NCI-H2107 treated with DMSO at 0.1 percent for 48 hours (cell line): ENCODE data around the gene SGCE.

Source experiments
- DNase-seq: peaks from one replicate; lab custom pipeline; 2025; ENCODE audit not compliant: unreplicated experiment; lab: John Stamatoyannopoulos, UW

SGCE gene

DNA sequence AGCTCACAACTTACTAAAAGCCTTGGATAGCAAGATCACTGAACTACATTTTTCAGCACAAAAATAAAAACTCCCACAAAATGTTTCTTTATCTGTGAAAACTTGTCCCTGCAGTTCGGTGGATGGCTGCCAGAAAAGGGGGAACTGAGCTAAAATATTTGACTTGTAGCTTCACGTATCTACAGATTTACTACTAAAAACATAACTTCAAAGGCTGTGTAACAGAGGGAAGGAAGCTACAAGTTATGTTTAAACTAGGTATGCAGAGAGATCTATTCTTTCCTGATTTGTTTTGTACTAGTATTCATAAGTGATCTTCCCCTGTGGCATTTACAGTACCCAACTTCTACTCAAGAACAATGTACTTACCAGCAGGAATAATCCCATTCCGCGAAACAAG, 25.1 kb downstream of the SGCE start:
- no peak for DNase-seq

DNA sequence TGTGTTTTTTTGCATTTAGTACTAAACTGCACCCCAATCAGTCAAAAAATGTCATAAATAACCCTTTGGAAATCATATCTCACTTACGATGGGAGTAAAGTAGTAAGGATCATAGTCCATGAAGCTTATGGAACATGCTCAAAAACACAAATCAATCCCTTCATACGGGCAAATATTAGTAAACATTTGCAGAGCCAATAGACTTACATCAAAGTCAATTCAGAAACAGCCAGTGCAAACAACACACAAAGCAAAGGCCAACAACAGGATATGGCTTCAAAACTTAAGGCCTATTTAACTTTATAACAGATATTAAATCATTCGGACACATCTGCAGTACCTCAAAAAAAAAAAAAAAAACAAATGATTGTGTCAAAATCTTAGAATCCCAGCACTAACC, 32.1 kb downstream of the SGCE start:
- DNase-seq: no peak

DNA sequence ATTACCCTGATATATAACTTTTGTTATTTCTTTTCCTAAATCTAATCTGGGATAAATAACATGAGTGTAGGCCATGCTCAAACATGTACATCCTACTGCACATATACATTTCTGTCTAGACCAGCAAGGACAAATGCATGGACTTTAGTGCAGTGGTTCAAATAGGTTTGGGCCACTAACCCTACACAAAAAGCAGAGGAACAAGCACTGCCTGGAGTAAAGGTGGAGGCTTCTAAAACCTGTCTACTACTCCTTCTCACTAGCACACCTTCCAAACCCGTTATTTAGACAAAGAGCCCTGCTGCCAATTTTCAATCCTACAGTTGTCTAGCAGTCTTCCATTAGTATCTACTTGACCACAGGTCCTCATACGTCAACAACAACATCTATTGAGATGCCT, 34.8 kb downstream of the SGCE start:
- no peak for DNase-seq

DNA sequence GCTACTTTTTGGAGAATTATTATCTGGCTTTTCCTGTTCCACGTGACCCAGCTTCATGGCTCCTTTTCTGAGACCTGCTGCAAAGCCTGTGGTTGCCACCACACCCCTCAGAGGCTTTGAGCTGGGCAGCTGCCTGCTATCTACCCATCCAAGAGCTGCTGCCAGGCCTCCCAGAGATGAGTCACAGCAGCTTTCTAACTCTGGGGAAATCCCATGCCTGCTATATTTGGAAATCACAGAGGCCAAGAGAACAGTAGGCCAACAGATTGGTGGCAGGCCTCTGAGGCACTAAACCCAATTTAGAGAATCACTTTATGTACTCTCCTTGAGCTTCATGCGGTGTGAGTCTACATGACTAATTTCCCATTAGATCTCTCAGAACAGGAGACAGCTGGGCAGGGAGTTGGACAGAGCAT, 35.2 kb downstream of the SGCE start:
- DNase-seq: peak; percentile 37

DNA sequence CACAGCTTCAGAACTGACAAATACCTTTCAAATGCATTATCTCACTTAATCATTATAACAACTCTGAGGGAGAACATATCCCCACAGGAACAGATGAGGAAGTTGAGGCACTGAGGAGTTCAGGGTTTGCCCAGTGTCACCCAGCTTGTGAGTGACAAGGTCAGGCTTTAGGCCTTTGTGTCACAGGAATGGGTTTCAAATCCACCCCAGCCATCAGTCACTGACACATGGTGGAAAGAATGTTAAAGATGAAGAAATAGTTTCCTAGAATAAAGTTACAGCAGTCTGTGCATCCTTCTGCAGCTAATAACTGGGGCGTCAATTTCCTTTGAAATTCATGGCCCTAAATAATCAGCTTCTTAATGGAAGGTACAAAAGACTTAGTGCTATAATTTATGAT, 37.8 kb downstream of the SGCE start:
- DNase-seq: no peak

DNA sequence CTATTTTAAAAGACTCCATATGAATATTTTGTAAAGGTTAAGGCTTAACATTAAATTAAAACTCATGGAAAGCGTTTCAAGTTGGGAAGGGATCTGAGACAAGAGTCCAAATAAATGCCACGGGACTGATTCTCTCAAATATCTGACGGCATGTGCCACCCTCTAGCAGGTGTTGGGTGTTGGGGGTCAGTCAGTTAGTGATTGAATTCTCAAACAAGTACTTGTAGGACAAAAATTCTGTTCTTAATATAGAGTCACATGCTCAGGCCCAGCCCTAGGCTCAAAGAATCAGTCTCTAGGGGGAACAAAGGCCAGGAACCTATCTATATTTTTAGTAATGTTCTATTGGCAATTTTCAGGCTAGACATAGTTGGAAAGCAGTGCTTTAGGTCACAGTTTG, 39.1 kb downstream of the SGCE start:
- no peak for DNase-seq

DNA sequence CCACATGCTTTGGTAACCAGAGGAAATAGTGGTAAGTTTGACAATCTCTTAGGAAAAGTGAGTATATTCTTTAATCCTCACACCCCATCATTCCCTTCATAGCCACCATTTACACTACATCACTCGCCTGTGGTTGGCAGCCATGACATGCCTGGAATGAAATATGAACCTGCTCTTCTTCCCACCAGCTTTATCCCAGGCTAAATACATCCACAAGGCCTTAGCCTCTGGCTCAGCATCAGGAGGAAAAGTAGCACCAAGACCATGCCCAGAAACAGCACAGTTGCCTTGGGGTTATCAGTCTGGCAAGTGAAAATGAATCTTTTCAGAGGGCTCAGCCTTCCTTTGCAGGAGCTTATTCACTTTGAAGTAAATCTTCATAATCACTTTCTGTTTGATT, 40.3 kb downstream of the SGCE start:
- DNase-seq: no peak

DNA sequence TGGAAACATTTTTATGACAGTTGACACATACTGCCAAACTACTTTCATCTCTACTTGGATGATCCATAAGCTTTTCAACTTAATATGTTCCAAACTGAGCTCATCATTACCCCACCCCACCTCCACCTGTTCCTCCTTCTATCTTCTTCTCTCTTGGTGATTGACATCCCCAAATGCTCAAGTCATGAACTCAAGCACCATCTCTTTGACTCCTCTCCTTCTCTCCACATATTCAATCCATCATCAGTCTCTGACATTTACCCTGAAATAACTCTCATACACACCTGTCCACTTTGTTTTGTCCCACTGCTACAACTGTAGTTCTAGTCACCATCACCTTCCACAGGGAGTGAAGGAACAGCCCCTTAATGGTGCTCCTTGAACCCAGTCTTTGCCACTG, 43.3 kb downstream of the SGCE start:
- DNase-seq: no peak

DNA sequence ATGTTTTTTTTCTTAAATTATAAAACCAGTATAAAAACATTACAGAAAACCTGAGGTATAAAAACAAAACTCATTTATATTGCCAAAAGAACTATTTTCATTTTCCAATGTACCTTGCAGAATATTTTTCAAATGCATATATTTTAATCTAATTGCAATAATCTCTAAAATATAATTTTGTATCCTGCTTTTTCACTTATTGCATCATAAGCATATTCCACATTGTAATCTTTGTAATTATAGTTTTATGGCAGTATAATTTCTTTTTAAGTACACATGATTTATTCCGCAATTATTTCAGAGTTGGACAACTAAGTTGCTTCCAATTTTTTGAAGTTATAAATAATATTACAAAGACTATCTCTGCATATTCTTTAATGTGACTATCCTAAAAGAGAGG, 43.7 kb downstream of the SGCE start:
- DNase-seq: no peak

DNA sequence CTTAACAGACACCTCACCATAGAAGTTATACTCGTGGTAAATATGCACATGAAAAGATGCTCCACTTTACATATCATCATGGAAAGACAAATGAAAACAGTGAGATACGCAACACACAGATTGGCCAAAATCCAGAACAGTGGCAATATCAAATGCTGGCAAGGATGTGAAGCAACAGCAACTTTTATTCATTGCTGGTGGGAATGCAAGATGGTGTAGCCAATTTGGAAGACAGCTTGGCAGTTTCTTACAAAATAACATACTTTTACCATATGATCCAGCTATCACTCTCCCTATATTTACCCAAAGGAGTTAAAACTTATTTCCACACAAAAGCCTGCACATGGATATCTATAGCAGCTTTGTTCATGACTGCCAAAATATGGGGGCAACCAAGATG, 46.4 kb downstream of the SGCE start:
- no peak for DNase-seq

DNA sequence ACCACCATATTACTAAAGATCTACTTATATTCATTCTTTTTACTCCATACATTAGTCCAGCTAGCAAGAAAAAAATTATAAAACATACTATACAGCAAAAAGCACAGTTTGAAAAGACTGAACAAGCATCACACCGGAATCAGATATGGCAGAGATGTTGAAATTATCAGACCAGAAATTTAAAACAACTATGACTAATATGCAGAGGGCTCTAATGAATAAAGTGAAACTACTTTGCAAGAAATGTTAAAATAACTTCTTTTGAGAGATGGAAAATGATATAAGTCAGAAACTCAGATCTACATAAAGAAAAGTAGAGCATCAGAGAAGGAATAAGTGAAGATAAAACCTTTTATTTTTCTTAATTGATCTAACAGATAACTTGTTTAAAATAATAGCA, 50.9 kb downstream of the SGCE start:
- no peak for DNase-seq

DNA sequence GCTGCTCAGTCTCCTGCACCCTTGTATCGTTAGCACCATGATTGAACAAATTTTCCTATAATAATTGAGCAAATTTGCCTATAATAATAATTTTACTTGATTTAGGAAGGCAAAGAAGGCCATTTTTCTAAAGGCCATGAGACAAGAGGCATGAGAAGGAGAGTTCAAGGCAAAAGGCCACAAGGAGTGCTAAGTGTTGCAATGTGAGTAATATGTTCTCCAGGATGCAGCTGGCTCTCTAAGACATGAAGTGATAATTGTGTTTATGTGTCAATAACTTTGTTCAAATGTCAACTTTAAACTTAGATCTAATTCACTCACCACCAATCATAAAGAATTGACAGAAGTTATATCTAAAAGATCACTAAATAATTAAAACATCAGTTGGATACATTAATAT, 53.8 kb downstream of the SGCE start:
- DNase-seq: no peak

DNA sequence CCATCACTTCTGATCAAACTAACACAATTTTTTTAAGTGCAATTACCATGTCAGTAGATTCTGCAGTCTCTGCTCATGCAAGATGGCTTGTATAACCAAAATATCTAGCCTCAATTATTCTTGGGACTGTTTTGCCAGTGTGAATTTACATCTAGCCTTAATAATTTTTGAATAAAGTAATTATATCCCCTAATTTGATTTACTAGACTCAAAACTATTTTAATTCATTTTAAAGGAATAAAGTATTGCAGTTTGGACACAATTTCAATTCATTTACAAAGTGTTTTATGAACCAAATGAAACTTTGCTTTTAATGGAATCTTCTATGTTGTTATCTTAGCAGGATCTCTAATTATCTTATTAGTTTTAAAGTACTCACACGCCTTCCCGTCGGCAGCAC, 55.7 kb downstream of the SGCE start:
- no peak for DNase-seq

DNA sequence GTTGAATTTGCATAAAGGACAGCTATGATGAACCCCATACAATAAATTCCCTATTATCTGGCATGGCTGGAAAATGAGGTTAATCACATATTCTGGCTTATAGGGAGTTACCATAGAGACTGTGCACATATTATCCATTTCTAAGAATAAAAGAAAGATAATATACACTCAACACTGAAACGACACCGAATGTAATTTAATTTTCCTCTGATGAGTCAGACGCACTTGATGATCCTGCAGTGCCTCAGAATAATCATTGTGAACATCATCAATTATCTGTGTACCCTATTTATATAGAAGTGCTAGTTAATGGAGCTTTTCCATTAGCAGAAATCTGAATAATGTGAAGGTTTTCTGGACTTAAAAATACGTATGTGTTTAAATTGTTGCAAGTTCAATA, 60.2 kb downstream of the SGCE start:
- no peak for DNase-seq

DNA sequence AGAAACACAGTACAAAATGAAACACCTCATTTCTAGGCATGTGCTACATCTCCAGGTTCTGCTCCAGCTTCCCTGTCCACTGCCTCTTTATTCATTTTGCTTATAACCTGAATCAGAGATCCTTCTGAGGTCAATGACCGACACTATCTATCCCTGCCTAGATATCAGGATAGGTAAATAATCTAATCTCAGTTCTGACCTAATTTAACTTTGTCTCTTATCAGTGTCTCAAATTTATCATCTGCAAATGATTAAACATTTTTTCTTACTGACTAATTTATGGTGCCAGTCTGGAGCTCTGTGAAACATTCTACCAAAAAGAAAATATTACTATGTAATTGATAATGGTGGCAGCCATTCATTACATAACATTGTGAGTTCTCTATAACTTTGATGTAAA, 61.1 kb downstream of the SGCE start:
- DNase-seq: no peak

DNA sequence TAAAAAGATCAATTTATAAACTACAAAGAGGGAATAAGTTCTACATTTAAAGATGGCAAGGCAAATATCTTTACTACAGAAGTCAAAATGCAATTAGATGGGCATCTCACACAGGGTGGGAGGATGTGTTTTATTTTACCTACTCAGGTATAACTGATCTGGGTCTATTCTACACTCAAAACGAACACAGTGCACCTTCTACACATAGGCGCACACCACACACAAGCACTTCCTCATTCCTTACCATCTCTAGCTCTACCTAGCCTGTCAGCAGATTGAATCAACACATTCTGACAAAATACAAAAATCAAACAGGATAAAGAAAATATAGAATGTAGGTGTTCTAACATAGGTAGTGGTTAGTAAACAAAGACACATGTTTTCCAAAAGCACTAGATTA, 64.8 kb downstream of the SGCE start:
- no peak for DNase-seq

DNA sequence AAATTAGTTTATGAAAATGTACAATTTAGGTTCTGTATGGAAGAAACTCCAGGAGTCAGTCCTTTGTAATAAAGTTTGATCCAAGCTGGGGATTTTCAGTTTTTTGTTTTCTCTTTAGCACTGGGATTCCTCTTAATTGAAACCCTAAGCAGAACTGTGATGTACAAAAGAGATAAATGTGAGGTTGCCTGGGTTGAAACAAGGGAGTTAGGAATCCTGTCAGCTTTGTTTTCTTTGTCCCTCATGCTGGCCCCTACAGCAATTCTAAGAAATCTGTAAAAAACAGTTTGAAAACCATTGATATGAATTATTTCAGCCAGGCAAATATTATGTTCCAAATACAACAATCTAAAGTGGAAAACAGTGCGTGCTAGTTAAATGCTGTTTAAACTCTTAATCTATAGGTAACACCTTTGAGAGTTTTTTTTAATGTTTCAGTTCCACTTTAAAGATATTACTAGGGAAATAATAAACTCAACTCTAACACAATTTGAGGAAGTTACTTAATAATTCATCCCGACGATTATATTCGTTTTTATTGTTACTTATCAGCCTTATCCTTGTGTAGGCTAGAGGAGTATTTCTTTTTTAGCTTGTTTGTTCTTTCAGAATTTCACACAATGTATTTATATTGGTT, 65.3 kb downstream of the SGCE start:
- no peak for DNase-seq

DNA sequence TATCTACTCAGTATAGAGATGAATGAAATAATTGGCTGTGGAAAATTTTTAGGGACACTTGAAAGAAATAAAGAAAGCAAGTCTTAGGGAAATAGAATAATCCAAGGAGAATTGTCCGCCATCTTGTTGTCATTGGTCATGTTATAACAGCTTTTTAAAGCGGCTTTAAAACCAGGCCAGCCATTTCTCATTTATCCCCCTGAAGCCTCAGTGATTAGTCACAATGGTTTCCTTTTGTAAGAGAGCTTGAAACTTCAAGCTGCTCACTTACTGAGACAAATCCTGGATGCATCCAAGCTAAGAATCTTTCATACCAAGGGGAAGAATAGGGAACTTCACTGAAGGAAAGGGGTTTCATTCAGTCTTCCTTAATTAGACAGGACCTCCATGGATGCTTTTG, 67.9 kb downstream of the SGCE start:
- no peak for DNase-seq

DNA sequence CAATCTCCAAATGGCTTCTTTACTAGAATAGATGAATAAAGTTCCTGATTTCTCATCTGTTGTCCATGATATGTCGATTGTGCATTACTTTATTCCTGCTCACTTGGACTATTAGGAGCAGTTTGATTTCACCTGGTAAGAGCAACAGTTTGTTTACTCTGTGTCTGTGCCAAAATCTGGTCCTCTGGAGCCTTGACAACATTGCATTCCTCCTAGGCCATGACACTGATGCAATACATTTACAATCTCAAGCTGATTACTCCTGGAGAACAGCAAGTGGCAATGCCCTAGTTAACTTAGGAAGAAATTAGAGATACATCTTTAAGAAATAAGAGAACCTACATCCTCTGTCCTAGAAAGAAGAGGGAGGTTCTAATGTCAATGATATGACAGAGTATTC, 71.8 kb downstream of the SGCE start:
- peak; percentile 68 for DNase-seq

DNA sequence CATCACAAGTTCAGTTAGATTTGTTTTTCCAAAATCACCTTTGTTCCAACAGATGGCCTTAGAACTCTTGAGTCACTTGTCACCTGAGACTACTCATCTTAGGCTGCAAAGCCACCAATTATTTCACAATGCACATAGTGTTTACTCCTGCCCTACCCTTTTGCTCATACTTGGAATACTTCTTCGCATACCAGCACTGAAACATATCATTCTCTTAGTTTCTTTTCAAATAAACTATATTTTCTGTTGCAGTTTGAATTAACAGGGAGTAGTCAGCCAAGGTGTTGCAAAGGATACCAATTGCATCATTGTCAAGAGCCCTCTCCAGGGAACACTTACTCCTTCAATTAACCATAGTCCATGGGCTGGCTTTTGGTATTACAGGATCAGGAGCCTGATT, 75.3 kb downstream of the SGCE start:
- DNase-seq: peak; percentile 68

DNA sequence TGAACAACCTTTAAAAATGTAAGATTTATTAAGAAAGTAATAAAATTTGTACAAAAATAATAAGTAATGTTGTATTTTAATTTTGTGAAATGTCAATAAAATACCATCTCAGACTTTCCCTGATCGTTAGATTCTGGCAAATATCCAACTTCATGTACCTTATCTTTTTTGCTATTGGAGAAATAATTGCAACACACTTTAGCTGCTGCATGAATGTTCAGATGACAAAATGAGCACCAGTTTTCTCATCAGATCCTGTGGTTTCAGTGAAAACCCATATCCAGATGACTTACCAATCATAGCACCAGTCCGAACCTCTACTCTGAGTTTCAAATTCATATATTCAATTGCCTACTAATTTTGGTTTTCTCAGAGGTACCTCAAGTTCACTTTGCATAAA, 76.5 kb downstream of the SGCE start:
- no peak for DNase-seq

DNA sequence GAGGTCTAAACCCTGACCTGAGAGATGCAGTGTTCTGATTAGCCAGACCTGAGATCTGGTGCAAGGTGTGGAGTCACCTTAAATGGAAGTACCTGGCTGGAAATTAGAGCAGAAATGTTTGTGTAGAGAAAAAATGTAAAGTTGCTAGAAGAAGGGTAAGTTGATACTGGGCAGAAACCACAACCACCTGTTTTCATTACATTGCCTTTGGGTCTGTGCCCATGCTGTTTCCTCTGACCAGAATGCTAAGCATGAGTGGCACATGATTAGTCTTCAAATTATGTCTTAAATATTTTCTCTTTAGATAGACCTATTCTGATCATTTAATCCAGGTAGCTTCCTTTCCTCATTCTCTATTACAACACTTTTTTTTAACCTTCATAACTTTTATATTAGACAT, 77.3 kb downstream of the SGCE start:
- DNase-seq: peak; percentile 76

DNA sequence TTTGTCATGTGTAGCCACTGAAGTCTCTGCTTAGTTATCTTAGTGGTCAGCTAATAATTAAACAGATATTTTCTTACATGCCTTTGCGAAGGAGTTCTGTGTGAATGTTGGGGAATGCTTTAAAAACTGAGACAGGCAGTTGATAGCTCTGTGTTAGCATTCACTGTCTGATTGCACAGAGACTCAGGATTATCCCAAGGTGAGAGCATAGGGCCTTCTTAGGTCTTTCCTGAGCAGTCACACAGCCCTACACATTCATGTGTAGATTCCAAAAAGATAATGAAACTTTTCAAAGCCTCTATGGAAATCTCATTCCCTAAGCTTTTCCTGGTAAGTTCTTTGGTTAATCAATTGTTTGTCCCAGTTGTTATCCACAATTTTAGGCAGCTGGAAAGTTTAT, 78.6 kb downstream of the SGCE start:
- DNase-seq: no peak

DNA sequence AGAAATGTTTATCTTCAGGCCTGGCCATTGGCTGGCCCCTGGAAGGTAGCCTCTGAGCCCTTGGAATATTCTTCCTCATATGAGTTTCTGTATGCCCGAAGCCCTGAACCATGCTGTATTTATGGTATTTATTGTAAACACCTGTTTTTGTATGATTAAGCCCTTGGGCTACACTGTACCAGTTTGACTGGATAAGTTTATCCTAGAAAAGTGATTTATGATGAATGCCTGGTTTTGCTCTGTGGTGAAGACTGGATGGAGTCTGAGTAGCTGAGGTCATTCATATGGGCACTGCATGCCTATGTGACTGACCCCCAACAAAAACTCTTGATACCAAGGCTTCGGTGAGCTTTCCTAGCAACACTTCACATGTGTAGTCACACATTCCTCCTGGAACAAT, 79.6 kb downstream of the SGCE start:
- no peak for DNase-seq
